GM12875 (cell line): Measurements from ENCODE around the gene BRF1.

Source experiments
- H3K4me3 ChIP-seq: one replicate; pipeline ENCODE4 v1.5.1; 2011; ENCODE audit warnings: low read depth, low read length, control low read depth
- TF ChIP-seq, protein P1 (sequence below): IDR thresholded peaks from 2 replicates; pipeline ENCODE4 v1.5.1; 2011; ENCODE audit warnings: low read depth, mild to moderate bottlenecking, control low read depth, inconsistent platforms, low read length, moderate library complexity, borderline replicate concordance; ENCODE audit not compliant: insufficient read depth

Gene BRF1, protein sequence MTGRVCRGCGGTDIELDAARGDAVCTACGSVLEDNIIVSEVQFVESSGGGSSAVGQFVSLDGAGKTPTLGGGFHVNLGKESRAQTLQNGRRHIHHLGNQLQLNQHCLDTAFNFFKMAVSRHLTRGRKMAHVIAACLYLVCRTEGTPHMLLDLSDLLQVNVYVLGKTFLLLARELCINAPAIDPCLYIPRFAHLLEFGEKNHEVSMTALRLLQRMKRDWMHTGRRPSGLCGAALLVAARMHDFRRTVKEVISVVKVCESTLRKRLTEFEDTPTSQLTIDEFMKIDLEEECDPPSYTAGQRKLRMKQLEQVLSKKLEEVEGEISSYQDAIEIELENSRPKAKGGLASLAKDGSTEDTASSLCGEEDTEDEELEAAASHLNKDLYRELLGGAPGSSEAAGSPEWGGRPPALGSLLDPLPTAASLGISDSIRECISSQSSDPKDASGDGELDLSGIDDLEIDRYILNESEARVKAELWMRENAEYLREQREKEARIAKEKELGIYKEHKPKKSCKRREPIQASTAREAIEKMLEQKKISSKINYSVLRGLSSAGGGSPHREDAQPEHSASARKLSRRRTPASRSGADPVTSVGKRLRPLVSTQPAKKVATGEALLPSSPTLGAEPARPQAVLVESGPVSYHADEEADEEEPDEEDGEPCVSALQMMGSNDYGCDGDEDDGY

DNA sequence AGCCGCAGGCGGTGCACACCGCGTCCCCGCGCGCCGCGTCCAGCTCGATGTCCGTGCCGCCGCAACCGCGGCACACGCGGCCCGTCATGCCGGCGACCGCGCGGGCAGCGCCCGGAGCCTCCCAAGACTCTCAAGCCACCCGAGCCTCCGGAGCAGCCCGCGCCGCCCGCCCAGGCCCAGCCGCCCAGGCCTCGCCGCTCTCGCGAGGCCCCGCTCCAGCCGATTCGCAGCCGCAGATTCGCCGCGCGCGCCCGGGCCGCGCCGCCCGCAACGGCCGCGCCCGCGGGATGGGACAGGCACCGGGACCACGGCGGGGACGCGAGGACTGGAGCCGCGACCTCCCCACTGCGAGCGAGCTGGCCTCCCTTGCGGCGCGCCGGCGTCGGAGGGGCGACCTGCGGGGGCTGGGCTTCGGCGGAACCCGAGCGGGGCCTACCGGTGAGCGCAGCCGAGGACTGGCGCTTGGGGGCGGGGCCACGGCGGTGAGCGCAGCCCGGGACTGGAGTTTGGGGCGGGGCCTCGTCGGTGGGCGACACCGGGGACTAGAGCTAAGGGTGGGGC is at the start of gene BRF1:
TSS of gene BRF1 (minus strand) at position 460 of the 561 bp plus-strand sequence. CDS start at position 88, 372 bp downstream.
- TF ChIP-seq, protein P1, sequence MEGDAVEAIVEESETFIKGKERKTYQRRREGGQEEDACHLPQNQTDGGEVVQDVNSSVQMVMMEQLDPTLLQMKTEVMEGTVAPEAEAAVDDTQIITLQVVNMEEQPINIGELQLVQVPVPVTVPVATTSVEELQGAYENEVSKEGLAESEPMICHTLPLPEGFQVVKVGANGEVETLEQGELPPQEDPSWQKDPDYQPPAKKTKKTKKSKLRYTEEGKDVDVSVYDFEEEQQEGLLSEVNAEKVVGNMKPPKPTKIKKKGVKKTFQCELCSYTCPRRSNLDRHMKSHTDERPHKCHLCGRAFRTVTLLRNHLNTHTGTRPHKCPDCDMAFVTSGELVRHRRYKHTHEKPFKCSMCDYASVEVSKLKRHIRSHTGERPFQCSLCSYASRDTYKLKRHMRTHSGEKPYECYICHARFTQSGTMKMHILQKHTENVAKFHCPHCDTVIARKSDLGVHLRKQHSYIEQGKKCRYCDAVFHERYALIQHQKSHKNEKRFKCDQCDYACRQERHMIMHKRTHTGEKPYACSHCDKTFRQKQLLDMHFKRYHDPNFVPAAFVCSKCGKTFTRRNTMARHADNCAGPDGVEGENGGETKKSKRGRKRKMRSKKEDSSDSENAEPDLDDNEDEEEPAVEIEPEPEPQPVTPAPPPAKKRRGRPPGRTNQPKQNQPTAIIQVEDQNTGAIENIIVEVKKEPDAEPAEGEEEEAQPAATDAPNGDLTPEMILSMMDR = no peak
- peak within 1 kb of the TSS; percentile 98 for H3K4me3 ChIP-seq

DNA sequence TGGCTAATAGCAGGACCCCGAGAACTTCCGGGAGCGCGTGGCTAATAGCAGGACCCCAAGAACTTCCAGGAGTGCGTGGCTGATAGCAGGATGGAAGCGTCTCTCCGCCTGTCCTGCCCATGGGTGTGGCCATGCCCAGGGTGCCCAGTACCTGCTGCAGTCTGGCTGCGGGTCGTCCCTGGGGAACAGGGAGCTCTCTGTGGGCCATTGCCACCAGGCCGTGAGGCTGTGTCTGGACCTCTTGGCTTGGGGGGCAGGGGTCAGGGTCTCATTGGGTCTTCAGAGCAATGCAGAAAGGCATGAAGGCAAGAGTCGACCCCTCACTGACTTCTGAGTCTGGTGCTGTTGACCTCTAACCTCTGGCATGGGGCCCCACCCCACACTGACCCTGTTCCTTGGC is 49.2 kb upstream of the BRF1 start:
- H3K4me3 ChIP-seq = no peak overlapping the region
- TF ChIP-seq, protein P1 = no peak

DNA sequence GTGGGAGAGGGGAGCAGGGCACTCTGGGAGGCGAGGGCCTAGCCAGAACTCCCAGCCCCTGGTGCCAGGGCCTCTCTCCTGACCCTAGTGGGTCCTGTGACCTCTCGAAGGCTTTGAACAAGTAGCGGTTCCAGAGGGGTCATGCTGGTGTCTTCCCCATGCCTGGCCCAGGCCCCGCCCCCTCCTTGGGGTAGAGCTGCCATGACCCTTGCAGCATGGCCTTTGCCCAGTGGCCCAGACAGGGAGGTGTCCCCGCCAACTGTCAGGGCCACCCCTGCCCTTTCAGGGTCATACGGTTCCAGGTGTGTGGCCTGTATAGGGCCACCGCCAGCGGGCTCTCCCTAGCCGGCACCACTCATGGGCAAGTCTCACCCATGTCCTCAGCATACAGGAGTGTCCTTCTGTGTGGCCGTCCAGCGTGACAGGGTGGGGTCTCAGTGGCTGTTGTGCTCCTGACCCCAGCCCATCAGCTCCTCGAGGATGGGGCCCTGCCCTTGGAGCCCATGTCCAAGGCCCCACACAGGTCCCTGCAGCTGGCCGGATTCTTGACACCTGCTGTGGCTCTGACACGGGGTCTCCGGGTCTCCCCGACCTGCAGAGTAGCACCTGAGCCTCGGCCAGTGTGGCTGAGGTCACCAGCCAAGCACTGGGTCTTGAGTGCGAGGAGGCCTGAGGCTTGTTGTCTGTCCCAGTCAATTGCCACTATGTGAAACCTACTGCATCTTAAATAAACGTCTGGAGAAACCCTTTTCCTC is 48.3 kb upstream of the BRF1 start:
- no peak overlapping the region for H3K4me3 ChIP-seq
- TF ChIP-seq, protein P1 = no peak

DNA sequence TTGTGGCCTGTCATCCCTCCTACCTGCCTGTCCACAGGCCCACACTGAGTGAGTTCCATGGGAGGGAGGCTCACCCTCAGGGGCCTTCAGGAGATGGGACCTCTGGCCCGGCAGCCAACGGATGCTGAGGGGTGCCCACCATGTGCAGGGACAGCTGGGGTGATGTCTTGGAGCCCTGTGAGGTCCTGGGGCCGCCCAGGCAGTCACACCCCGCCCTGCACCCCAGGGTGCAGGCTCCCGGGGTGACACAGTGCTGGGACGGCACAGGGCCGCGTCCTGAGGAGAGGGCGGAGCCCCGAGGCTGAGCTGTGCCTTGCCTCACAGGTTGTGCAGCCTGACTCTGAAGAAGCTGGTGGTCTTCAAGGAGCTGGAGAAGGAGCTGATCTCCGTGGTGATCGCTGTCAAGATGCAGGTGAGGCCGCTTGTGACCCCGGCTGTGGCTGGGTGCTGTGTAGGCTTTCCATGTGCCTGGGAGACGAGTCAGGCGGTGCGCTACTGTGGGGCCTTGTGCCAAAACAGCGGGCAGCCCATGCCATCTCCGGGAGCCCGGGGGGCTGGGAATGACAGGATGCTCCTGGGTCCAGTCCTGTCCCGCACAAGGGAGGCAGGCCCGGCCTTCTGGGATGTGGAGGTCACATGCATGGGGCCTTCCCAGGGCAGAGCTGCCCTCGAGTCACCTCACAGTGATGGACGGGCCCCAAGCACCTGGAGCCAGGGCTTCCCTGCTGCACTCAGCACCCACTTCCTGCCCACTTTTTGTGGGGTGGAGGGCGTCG is 47.6 kb upstream of the BRF1 start:
- H3K4me3 ChIP-seq = no peak overlapping the region
- TF ChIP-seq, protein P1 = no peak

DNA sequence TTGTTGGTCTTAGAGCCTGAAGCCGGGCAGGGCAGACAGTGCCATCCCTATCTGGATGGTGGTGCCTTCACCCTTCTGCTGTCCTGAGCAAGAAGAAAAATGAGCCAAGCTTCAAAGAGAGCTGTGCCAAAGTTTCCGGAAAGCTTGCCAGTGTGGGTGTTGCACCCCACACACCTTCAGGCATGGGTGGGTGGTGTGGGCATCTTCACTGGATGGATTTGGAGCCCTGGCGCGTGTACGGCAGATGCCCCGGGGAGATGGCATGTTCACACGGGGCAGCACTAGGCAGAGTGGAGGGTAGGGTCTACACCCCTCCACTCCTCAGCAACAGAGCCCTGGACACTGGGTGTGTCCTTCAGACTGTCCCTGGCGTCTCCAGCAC is 46.8 kb upstream of the BRF1 start:
- no peak overlapping the region for H3K4me3 ChIP-seq
- TF ChIP-seq, protein P1 = no peak

DNA sequence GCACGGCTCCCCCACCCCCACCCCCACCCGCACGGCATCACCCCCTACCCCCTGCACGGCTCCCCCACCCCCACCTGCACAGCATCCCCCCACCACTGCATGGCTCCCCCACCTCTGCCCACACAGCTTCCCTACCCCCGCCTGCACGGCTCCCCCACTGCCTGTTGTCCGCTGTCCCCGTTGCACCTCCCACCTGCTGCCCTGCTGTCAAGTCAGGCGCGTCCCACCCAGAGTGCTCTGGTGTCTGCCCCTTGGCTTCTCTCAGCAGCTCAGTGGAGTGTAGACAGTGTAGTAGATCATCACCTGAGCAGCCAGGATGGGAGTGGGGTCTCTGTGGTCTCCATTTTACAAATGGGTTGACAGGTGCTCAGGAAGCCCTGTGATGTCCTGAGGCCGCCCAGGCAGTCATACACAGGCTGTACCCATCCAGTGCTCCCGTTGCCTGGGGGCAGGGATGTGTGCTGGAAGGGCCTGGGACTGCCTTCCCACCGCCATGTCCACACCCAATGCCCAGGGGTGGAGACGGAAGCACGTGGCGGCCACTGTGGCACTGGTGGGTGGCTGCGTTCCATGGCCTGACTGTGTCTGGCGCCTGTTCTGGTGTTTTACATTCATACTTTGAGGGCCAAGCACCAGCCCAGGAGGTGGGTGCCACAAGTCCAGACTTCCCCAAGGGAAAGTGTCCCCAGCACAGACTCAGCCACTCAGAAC is 46.2 kb upstream of the BRF1 start:
- TF ChIP-seq, protein P1 = no peak
- H3K4me3 ChIP-seq = no peak overlapping the region
